Upper lobe of left lung (tissue), 6 donors: ENCODE data around the gene AMHR2. TPM values are rescaled to one million over a fixed set of nuclear protein-coding genes. Genes with fewer than 3 reads are reported as not detected.
A peak's percentile ranks its signal among the peaks of the same experiment; 100 is the strongest.

Source experiments
- ATAC-seq, 2 donors: fragments of 200-7000 bp; cut with Tn5 transposase; one replicate each; pipeline ENCODE4 v1.9.1; 2022; ENCODE audit warnings: mild to moderate bottlenecking in 2 of 2, moderate library complexity in 2 of 2; ENCODE audit not compliant: low FRiP score in 2 of 2
- DNase-seq, 2 donors: peaks; one replicate each; pipeline ENCODE4 v3.0.0-alpha.2; 2019 to 2020
- H3K27ac ChIP-seq, 4 donors: fragments of 200-600 bp; sonication (generic); one replicate each; pipeline ENCODE4 v1.5.1; 2016 to 2019
- H3K27me3 ChIP-seq, 4 donors: fragments of 200-600 bp; sonication (generic); one replicate each; pipeline ENCODE4 v1.5.1; 2017 to 2019
- H3K36me3 ChIP-seq, 4 donors: fragments of 200-600 bp; sonication (generic); one replicate each; pipeline ENCODE4 v1.5.1; 2016 to 2019
- H3K4me1 ChIP-seq, 4 donors: fragments of 200-600 bp; sonication (generic); one replicate each; pipeline ENCODE4 v1.5.1; 2018 to 2019
- H3K4me3 ChIP-seq, 4 donors: fragments of 200-600 bp; sonication (generic); one replicate each; pipeline ENCODE4 v1.5.1; 2017 to 2019; ENCODE audit warnings: mild to moderate bottlenecking in 2 of 4, moderate library complexity in 1 of 4
- H3K9me3 ChIP-seq, 4 donors: fragments of 200-600 bp; sonication (generic); one replicate each; pipeline ENCODE4 v1.5.1; 2018 to 2019
- EP300 ChIP-seq, 4 donors: sonication (generic); formaldehyde crosslinking; IDR thresholded peaks; one replicate each; pipeline ENCODE4 v1.5.1; 2017; ENCODE audit warnings: antibody characterized with exemption in 4 of 4, control low read depth in 2 of 4
- POLR2A ChIP-seq, 4 donors: fragments of 450-650 bp; IDR thresholded peaks; one replicate each; pipeline ENCODE4 v1.5.1; 2016 to 2017; ENCODE audit warnings: antibody characterized with exemption in 4 of 4, mild to moderate bottlenecking in 2 of 4
- POLR2AphosphoS5 ChIP-seq, 2 donors: sonication (generic); formaldehyde crosslinking; IDR thresholded peaks; one replicate each; pipeline ENCODE4 v1.5.1; 2017; ENCODE audit warnings: antibody characterized with exemption in 2 of 2
- WGBS, 2 donors: methylation state at CpG; one replicate each; pipeline ENCODE4 v1.1.5; 2017 to 2018; 5-methylcytosine and 5-hydroxymethylcytosine counted together
- total RNA-seq, 6 donors: library from RNA; depleted of rRNA in 4 of 6; stranded (reverse); fragments of >200 nt in 4 of 6; gene quantifications; one replicate each; pipeline versions ENCODE4 v1.1.0 to v1.2.1, GENCODE V29; 2016 to 2021
- TF ChIP-seq, protein P1 (sequence below), 6 experiments: fragments of 450-650 bp in 4 of 6; fragments of 200-600 bp in 2 of 6; sonication (generic) in 2 of 6; IDR thresholded peaks; one replicate each; pipeline ENCODE4 v1.5.1; 2016 to 2019; ENCODE audit warnings: antibody characterized with exemption in 6 of 6
- donor health status: DM: no; HTN: no; CAD: no; lungs with moderate emphysema.
- donor health status: DM: no; HTN: yes; CAD: no; lungs with severe emphysema.

AMHR2 gene
- total RNA-seq, 6 donors from 2014 or later, result 0.24 to 1.0 (median 0.41) TPM; not detected in 2

GRCh38 chr12:53479331-53479730, 55.7 kb downstream of the AMHR2 start:
- no peak for TF ChIP-seq POLR2AphosphoS5 (IDR thresholded peaks at IDR 0.05)
- TF ChIP-seq, protein P1, sequence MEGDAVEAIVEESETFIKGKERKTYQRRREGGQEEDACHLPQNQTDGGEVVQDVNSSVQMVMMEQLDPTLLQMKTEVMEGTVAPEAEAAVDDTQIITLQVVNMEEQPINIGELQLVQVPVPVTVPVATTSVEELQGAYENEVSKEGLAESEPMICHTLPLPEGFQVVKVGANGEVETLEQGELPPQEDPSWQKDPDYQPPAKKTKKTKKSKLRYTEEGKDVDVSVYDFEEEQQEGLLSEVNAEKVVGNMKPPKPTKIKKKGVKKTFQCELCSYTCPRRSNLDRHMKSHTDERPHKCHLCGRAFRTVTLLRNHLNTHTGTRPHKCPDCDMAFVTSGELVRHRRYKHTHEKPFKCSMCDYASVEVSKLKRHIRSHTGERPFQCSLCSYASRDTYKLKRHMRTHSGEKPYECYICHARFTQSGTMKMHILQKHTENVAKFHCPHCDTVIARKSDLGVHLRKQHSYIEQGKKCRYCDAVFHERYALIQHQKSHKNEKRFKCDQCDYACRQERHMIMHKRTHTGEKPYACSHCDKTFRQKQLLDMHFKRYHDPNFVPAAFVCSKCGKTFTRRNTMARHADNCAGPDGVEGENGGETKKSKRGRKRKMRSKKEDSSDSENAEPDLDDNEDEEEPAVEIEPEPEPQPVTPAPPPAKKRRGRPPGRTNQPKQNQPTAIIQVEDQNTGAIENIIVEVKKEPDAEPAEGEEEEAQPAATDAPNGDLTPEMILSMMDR (IDR thresholded peaks at IDR 0.05), result no peak
- no peak for TF ChIP-seq POLR2A (IDR thresholded peaks at IDR 0.05)
- TF ChIP-seq EP300 (IDR thresholded peaks at IDR 0.05), result no peak
- no peak overlapping the region for H3K4me3 ChIP-seq
- no peak overlapping the region for H3K27ac ChIP-seq
- WGBS, 2 donors, result 78 to 92% methylated on average over 5 of the region's 5 CpGs
- DNase-seq, result no peak
- ATAC-seq, result no peak
- H3K9me3 ChIP-seq, result no peaks in the 10 kb centered on the region
- peaks cover 36 to 100% (median 92%) of the 10 kb centered on the region in 4 donors for H3K36me3 ChIP-seq
- H3K27me3 ChIP-seq, result no peaks in the 10 kb centered on the region
- peaks cover 0 to 38% (median 11%) of the 10 kb centered on the region in 4 donors for H3K4me1 ChIP-seq

DNA sequence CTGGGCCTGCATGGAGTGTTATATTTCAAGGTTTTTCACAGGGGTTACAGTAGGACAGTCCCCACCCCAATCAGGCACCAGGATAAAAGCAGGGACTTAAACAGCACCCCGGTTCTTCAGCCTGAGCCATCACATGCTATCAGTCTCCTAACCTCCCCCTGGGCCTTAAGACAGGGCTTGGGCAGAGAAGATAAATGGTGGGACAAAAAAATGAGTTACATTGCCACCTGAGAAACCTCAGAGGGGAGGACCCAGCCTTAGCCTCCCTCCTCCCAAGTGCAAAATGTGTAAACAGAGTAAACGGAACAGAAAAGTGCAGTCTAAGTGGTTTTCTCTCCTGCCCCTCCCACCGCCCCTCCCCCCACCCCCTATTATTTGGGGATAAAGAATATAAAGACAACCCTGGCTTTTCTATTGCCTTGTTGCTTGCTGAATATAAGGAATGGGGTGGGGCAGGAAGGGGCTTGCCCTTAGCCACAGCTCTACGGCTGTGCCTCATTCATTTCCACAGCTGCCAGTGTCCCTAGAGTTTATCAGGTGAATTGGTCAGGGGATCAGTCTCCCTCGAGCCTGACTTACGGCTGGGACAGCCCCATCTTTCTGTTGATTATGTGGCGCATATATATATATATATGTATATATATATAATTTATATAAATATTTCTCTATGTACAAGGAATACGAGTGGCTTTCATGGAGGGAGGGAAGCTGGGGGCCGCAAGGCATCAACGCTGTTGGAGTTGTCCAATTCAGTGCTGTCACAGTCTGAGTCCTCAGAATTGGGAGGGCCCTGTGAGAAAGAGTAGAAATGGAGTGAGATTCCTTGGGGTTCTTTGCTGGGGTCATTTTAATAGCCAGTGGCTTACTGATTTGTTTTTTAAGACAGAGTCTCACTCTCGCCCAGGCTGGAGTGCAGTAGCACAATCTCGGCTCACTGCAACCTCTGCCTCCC, 57.1 kb downstream of the AMHR2 start:
- ATAC-seq (no peak), DNase-seq (no peak)
- TF ChIP-seq EP300 (IDR thresholded peaks at IDR 0.05), result no peak
- no peak for TF ChIP-seq POLR2AphosphoS5 (IDR thresholded peaks at IDR 0.05)
- TF ChIP-seq POLR2A (IDR thresholded peaks at IDR 0.05), result no peak
- TF ChIP-seq, protein P1 (IDR thresholded peaks at IDR 0.05), result no peak
- Histone ChIP-seq H3K27me3 (no peaks in the 10 kb centered on the region), H3K9me3 (no peaks in the 10 kb centered on the region), H3K4me1 (peaks cover 0 to 31% (median 10%) of the 10 kb centered on the region in 4 donors), H3K4me3 (no peak overlapping the region), H3K27ac (peak overlapping the region in 2 of 4 donors; percentile 20 to 37), H3K36me3 (peaks cover 22 to 100% (median 89%) of the 10 kb centered on the region in 4 donors)
- 74 to 77% methylated on average over 12 of the region's 12 CpGs for WGBS, 2 donors

Other genes starting within 250 kb of the AMHR2 start
- 10 to 100 TPM in 5 of 6 donors, 1 to 10 TPM in 1; 9.6 to 52.4 (median 24.0) TPM for gene ZNF740, start 243.1 kb upstream of the AMHR2 start, total RNA-seq
- gene CSAD, start 242.9 kb upstream of the AMHR2 start, total RNA-seq, result 100 to 1,000 TPM in 1 of 6 donors, 10 to 100 TPM in 5; 19.8 to 164 (median 28.6) TPM
- gene ITGB7, start 216.6 kb upstream of the AMHR2 start, total RNA-seq, result 10 to 100 TPM in 1 of 6 donors, 1 to 10 TPM in 5; 3.1 to 12.9 (median 4.7) TPM
- 10 to 100 TPM; 21.2 to 43.0 (median 32.1) TPM for gene RARG, start 191.6 kb upstream of the AMHR2 start, total RNA-seq
- gene ESPL1, start 155.6 kb upstream of the AMHR2 start, total RNA-seq, result 1 to 10 TPM; 1.5 to 5.3 (median 2.1) TPM
- gene PFDN5, start 128.3 kb upstream of the AMHR2 start, total RNA-seq, result 100 to 1,000 TPM; 374 to 580 (median 445) TPM
- gene MYG1, start 124.2 kb upstream of the AMHR2 start, total RNA-seq, result 10 to 100 TPM; 29.1 to 50.7 (median 34.8) TPM
- gene AAAS, start 102.2 kb upstream of the AMHR2 start, total RNA-seq, result 100 to 1,000 TPM in 1 of 6 donors, 10 to 100 TPM in 5; 27.2 to 138 (median 40.4) TPM
- gene SP7, start 87.5 kb upstream of the AMHR2 start, total RNA-seq, result not detected
- gene SP1, start 43.7 kb upstream of the AMHR2 start, total RNA-seq, result 10 to 100 TPM; 46.6 to 82.2 (median 61.7) TPM
- gene PRR13, start 17.9 kb downstream of the AMHR2 start, total RNA-seq, result 100 to 1,000 TPM in 3 of 6 donors, 10 to 100 TPM in 3; 81.5 to 198 (median 105) TPM
- gene PCBP2, start 28.2 kb downstream of the AMHR2 start, total RNA-seq, result 100 to 1,000 TPM; 346 to 723 (median 513) TPM
- gene MAP3K12, start 75.6 kb downstream of the AMHR2 start, total RNA-seq, result 10 to 100 TPM in 5 of 6 donors, 1 to 10 TPM in 1; 9.6 to 87.0 (median 17.4) TPM
- gene TARBP2, start 77.4 kb downstream of the AMHR2 start, total RNA-seq, result 10 to 100 TPM; 25.4 to 74.4 (median 36.8) TPM
- gene NPFF, start 83.6 kb downstream of the AMHR2 start, total RNA-seq, result 1 to 10 TPM in 1 of 6 donors, not detected in 5; 6.2 TPM
- 10 to 100 TPM; 23.4 to 48.9 (median 41.2) TPM for gene ATF7, start 202.5 kb downstream of the AMHR2 start, total RNA-seq